ENCODE results near the gene PEX7. TPM values are rescaled to one million over a fixed set of nuclear protein-coding genes. Genes with fewer than 3 reads are reported as not detected.
A peak's percentile ranks its signal among the peaks of the same experiment; 100 is the strongest.

PEX7 gene
- polyA plus RNA-seq, 3 donors, result 3.0 to 6.1 (median 3.9) TPM

GRCh38 chr6:136922685-136923006, 100.3 kb downstream of the PEX7 start:
- peaks cover 55 to 81% of the 10 kb centered on the region in 2 donors for H3K27me3 ChIP-seq (ENCODE audit: control insufficient read depth in 2 of 2, insufficient read depth in 2 of 2, low read length in 2 of 2)
- H2AFZ ChIP-seq (ENCODE audit: insufficient read depth, low read depth, low read length, poor library complexity, severe bottlenecking), result peak overlapping the region; percentile 59
- peaks cover 35% of the 10 kb centered on the region for H3K4me1 Mint-ChIP-seq

GRCh38 chr6:136923116-136923953, 100.9 kb downstream of the PEX7 start:
- Histone ChIP-seq H3K27me3 (ENCODE audit: control insufficient read depth in 2 of 2, insufficient read depth in 2 of 2, low read length in 2 of 2) (peaks cover 55 to 77% of the 10 kb centered on the region in 2 donors), H3K4me2 (replicated peaks; ENCODE audit: extremely low read depth, low read length, poor library complexity, severe bottlenecking) (peak overlapping the region; percentile 79), H2AFZ (ENCODE audit: insufficient read depth, low read depth, low read length, poor library complexity, severe bottlenecking) (no peak overlapping the region), H3K27ac (ENCODE audit: low read depth in 1 of 2, low read length in 2 of 2) (no peak overlapping the region), H3K36me3 (replicated peaks in 1 of 2; ENCODE audit: control insufficient read depth in 1 of 2, insufficient read depth in 2 of 2, low read length in 2 of 2) (no peaks in the 10 kb centered on the region), H3K4me3 (replicated peaks in 1 of 3; ENCODE audit: low read depth in 2 of 3, low read length in 3 of 3) (peak overlapping the region in 1 of 3 experiments; percentile 74), H3K9ac (ENCODE audit: insufficient read depth, low read length, poor library complexity, severe bottlenecking) (no peak overlapping the region), H4K20me1 (ENCODE audit: insufficient read depth, low read length) (no peaks in the 10 kb centered on the region), H3K79me2 (ENCODE audit: insufficient read depth, low read length) (no peaks in the 10 kb centered on the region), H3K9me3 (replicated peaks in 1 of 2; ENCODE audit: control insufficient read depth in 1 of 2, insufficient read depth in 1 of 2, low read length in 2 of 2) (peaks cover 0 to 28% of the 10 kb centered on the region in 2 donors), H3K4me1 (ENCODE audit: control insufficient read depth in 1 of 2, insufficient read depth in 2 of 2, low read length in 2 of 2) (peaks cover 34 to 41% of the 10 kb centered on the region in 2 donors)
- TF ChIP-seq CTCF (IDR thresholded peaks at IDR 0.05), result no peak
- H3K36me3 Mint-ChIP-seq, result peaks cover 0 to 10% of the 10 kb centered on the region in 2 donors
- H3K27me3 Mint-ChIP-seq (ENCODE audit: low read depth in 3 of 3), result peaks cover 68 to 87% (median 73%) of the 10 kb centered on the region in 3 donors
- intact Hi-C loops (cut with micrococcal nuclease), result no loop called here
- peaks cover 0 to 20% (median 14%) of the 10 kb centered on the region in 7 donors for H3K9me3 Mint-ChIP-seq
- DNase-seq, result no peak
- H3K4me3 Mint-ChIP-seq, result peak overlapping the region; percentile 4 to 88
- 3% methylated on average over 55 of the region's 65 CpGs for WGBS (ENCODE audit: insufficient coverage)
- peaks cover 35% of the 10 kb centered on the region for H3K4me1 Mint-ChIP-seq
- no peak overlapping the region for H3K27ac Mint-ChIP-seq

More at GRCh38 chr6:136922685-136923006, 100.3 kb downstream of the PEX7 start:
- intact Hi-C loops (cut with micrococcal nuclease), result no loop called here
- Histone ChIP-seq H3K27ac (ENCODE audit: low read depth in 1 of 2, low read length in 2 of 2) (no peak overlapping the region), H3K4me2 (replicated peaks; ENCODE audit: extremely low read depth, low read length, poor library complexity, severe bottlenecking) (peak overlapping the region; percentile 79), H3K4me1 (ENCODE audit: control insufficient read depth in 1 of 2, insufficient read depth in 2 of 2, low read length in 2 of 2) (peaks cover 34 to 41% of the 10 kb centered on the region in 2 donors), H3K9ac (ENCODE audit: insufficient read depth, low read length, poor library complexity, severe bottlenecking) (no peak overlapping the region), H3K9me3 (replicated peaks in 1 of 2; ENCODE audit: control insufficient read depth in 1 of 2, insufficient read depth in 1 of 2, low read length in 2 of 2) (peaks cover 0 to 28% of the 10 kb centered on the region in 2 donors), H3K4me3 (replicated peaks in 1 of 3; ENCODE audit: low read depth in 2 of 3, low read length in 3 of 3) (peak overlapping the region in 1 of 3 experiments; percentile 74), H3K36me3 (replicated peaks in 1 of 2; ENCODE audit: control insufficient read depth in 1 of 2, insufficient read depth in 2 of 2, low read length in 2 of 2) (no peaks in the 10 kb centered on the region), H4K20me1 (ENCODE audit: insufficient read depth, low read length) (no peaks in the 10 kb centered on the region), H3K79me2 (ENCODE audit: insufficient read depth, low read length) (no peaks in the 10 kb centered on the region)
- H3K27ac Mint-ChIP-seq, result peak overlapping the region in 1 of 7 donors; percentile 42
- peaks cover 72 to 89% (median 76%) of the 10 kb centered on the region in 3 donors for H3K27me3 Mint-ChIP-seq (ENCODE audit: low read depth in 3 of 3)
- peak overlapping the region; percentile 75 to 88 for H3K4me3 Mint-ChIP-seq
- 0% methylated on average over 19 of the region's 29 CpGs for WGBS (ENCODE audit: insufficient coverage)
- H3K9me3 Mint-ChIP-seq, result peaks cover 0 to 20% (median 14%) of the 10 kb centered on the region in 7 donors
- TF ChIP-seq CTCF (IDR thresholded peaks at IDR 0.05), result no peak
- peaks cover 0 to 10% of the 10 kb centered on the region in 2 donors for H3K36me3 Mint-ChIP-seq
- DNase-seq, result no peak
